ENCODE results near the gene ERBB2.
"Not testable (repeated sequence)": the region's sequence is repeated elsewhere in the genome, so short reads cannot be mapped to it uniquely, and the experiment has no call there.

ERBB2 gene

GRCh38 chr17:39757931-39758873, 58.3 kb downstream of the ERBB2 start:
- peak; percentile 46 to 56 (median 54) for DNase-seq (ENCODE audit: low read depth in 2 of 3, low spot score in 1 of 3)

- DNase-seq (ENCODE audit: low read depth in 2 of 3, low spot score in 1 of 3), result no peak
Observed at GRCh38 chr17:39759204-39759603, 59.3 kb downstream of the ERBB2 start.

- DNase-seq (ENCODE audit: low read depth in 2 of 3, low spot score in 1 of 3), result no peak
Observed at GRCh38 chr17:39761861-39762496, 62.1 kb downstream of the ERBB2 start.

- DNase-seq (ENCODE audit: low read depth in 2 of 3, low spot score in 1 of 3), result no peak
Observed at GRCh38 chr17:39763051-39763820, 63.4 kb downstream of the ERBB2 start.

- DNase-seq (ENCODE audit: low read depth in 2 of 3, low spot score in 1 of 3), result not testable (repeated sequence)
Observed at GRCh38 chr17:39764171-39764570, 64.3 kb downstream of the ERBB2 start.

GRCh38 chr17:39765175-39765574, 65.3 kb downstream of the ERBB2 start:
- DNase-seq (ENCODE audit: low read depth in 2 of 3, low spot score in 1 of 3), result no peak

GRCh38 chr17:39765766-39766165, 65.9 kb downstream of the ERBB2 start:
- no peak for DNase-seq (ENCODE audit: low read depth in 2 of 3, low spot score in 1 of 3)

GRCh38 chr17:39767147-39767546, 67.3 kb downstream of the ERBB2 start:
- DNase-seq (ENCODE audit: low read depth in 2 of 3, low spot score in 1 of 3), result no peak

GRCh38 chr17:39769974-39770587, 70.2 kb downstream of the ERBB2 start:
- DNase-seq (ENCODE audit: low read depth in 2 of 3, low spot score in 1 of 3), result peak in 2 of 3 donors; percentile 59 to 63

- no peak for DNase-seq (ENCODE audit: low read depth in 2 of 3, low spot score in 1 of 3)
Observed at GRCh38 chr17:39772415-39772814, 72.6 kb downstream of the ERBB2 start.

GRCh38 chr17:39772987-39773934, 73.4 kb downstream of the ERBB2 start:
- no peak for DNase-seq (ENCODE audit: low read depth in 2 of 3, low spot score in 1 of 3)

- DNase-seq (ENCODE audit: low read depth in 2 of 3, low spot score in 1 of 3), result no peak
Observed at GRCh38 chr17:39774047-39774446, 74.2 kb downstream of the ERBB2 start.

- no peak for DNase-seq (ENCODE audit: low read depth in 2 of 3, low spot score in 1 of 3)
Observed at GRCh38 chr17:39775031-39775430, 75.2 kb downstream of the ERBB2 start.

- DNase-seq (ENCODE audit: low read depth in 2 of 3, low spot score in 1 of 3), result no peak
Observed at GRCh38 chr17:39776252-39776651, 76.4 kb downstream of the ERBB2 start.

- no peak for DNase-seq (ENCODE audit: low read depth in 2 of 3, low spot score in 1 of 3)
Observed at GRCh38 chr17:39777534-39778365, 77.9 kb downstream of the ERBB2 start.

All from stimulated activated CD4-positive, alpha-beta T cell treated with anti-CD3 and anti-CD28 coated beads, Interleukin-12 subunit alpha, Interleukin-12 subunit beta, amount 100 ng/mL, for 48 hours (primary cell).